GF-D8 (cell line): ENCODE data around the gene ZNF735.
"Not testable (repeated sequence)": the region's sequence is repeated elsewhere in the genome, so short reads cannot be mapped to it uniquely, and the experiment has no call there.

Experiments
- DNase-seq: peaks from one replicate; lab custom pipeline; 2025; lab: John Stamatoyannopoulos, UW

ZNF735 gene

DNA sequence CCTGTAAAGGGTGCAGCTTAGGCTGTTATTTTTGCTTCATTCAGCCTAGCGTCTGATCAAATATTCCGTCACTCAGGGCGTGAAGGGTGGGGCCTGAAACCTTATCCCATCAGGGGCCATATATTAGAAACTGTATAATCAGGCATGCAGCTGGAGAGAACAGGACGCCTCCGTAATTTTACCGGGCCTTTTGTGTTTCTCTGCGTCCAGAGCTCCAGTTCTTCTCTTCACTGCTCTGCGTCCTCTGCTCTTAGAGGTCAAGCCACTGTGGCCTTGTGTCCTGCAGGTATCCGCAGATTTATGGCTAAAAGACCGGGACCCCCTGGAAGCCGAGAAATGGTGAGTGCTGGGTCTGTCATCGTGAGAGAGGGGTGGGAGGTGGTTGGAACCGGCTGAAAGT, at the start of gene ZNF735:
Gene ZNF735, plus strand, starts transcription at position 301 of the 400 bp plus-strand sequence. Its CDS starts 0 bp downstream, at position 301.
- no peak for DNase-seq

DNA sequence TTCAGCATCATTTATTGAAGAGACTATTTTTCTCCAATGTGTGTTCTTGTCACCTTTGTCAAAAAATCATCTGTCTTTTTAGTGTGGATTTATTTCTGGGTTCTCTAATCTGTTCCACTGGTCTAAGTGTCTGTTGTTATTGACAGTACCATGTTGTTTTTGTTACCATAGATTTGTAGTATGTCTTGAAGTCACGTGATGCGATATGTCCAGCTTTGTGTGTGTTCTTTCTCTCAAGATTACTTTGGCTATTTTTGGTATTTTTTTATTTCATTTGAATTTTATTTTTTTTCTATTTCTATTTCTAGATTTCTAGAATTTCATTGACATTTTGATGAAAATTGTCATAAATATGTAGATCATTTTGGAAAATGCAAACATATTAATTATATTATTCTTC, 36.0 kb upstream of the ZNF735 start:
- DNase-seq, result not testable (repeated sequence)

DNA sequence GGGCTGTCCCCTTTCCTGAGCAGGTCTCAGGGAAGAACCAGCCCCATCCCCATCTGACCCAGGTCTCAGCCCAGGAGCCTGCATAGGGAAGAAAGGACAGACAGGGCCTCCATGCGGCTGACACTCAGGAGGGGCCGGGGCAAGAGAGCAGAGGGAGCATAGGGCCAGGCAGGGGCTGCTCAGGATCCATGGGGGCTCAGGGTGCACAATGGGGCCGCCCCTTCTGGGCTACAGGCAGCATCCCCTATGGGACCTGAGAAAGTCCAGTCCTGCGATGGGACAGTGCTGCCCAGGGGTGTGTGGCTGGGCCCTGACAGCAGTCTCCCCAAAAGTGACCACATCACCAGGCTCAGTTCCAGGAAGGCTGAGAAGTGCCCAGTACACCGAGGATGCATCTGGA, 32.7 kb upstream of the ZNF735 start:
- DNase-seq, result no peak

DNA sequence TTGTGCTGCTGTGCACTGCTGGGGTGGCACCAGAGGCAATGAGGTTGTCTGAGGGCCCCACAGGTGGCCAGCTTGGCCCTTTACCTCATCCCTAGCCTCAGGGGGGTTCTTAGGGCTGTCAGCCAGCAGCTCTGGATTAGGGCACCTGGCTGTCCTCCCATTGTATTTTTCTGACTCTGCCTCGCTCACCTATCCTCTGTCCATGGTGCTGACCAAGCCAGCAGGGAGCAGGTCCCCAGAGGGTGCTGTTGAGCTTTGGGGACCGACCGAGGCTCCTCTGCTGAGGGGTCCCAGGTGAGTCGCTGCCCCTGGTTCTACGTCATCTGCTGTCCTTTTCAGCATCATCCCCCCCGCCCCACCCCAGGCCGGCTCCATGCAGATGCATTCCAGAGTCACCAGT, 32.1 kb upstream of the ZNF735 start:
- DNase-seq, result no peak

DNA sequence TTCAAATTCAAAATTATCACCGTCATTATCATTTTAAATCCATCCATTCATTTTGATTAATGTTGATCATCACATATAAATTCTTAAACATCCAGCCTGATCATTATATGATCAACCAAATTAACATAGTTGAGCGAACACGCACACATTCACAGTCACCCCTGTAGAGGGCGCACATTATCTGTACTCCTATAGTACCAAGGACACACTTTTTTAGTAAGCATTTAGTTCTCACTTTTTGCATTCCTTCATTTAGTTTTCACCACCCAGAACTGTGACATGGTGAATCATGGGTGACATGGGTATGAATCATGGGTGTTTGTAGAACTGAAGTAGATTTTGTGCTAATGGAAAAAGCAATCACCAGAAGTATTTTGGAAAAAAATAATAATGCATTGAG, 26.0 kb upstream of the ZNF735 start:
- DNase-seq, result no peak

DNA sequence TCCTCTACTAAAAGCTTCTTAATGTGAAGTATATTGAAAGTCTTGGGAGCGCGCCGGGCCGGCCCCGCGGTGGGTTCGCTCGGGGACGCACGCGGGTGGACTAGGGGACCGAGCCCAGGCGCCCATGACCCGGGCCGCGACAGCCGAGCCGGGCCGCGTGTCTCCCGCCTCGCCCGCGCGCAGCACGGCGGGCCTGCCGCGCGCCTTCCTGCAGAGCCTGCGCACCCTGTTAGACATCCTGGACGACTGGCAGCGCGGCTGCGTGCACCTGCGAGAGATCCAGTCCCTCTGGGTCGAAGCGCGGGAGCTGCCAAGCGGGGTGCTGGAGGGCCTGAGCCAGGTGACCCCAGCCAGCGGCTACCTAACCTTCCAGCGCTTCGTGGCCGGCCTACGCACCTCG, 25.4 kb upstream of the ZNF735 start:
- DNase-seq, result no peak

DNA sequence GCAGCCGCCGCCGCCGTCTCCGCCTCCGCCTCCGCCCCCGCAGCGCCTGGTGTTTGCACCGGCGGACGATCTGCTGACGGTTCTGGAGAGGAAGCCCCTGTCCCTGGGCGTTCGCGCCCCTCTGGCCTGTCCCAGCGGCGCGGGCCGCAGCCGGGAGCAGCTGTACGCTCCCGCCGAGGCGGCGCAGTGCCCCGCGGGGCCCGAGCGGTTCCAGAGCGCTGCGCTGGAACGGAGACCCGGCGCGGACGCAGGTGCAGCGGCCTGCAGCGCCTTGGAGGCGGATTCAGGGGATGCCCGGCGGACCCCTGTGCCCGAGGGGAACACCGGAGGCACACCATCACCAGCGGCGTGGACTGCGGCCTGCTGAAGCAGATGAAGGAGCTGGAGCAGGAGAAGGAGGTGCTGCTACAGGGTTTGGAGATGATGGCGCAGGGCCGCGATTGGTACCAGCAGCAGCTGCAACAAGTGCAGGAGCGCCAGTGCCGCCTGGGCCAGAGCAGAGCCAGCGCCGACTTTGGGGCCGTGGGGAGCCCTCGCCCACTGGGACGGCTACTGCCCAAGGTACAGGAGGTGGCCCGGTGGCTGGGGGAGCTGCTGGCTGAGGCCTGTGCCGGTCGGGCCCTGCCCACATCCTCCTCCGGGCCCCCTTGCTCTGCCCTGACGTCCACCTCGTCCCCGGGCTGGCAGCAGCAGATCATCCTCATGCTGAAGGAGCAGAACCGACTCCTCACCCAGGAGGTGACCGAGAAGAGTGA, 24.8 kb upstream of the ZNF735 start:
- DNase-seq, result no peak

DNA sequence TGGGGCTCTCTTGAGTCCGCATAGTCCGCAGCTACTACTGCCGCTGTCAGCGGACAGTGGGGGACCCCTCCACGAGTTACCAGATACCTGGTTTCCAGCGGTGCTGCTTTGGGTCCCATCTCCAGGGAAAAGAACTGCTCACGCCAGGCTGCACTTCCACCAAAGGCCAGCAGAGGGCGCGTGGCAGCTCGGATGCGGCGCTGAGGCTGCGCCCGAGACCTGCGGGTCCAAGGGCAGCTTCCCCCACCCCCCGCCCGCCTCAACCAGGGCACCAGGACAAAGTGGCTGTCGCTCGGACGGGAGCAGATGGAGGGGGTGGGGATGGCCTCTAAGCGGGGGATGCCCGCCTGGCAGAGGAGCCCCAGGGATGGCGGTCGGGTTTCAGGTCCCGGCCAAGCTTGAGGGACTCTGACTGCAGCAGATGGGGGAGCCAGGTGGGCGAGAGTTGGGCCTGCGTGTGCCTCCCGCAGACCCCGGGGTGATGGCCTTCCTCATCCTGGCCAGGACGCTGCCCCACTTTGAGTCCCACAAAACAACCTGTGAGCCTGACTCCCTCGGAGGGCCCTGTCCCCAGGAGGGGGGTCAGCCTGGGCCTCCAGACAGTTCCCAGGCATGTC, 23.8 kb upstream of the ZNF735 start:
- DNase-seq, result no peak

DNA sequence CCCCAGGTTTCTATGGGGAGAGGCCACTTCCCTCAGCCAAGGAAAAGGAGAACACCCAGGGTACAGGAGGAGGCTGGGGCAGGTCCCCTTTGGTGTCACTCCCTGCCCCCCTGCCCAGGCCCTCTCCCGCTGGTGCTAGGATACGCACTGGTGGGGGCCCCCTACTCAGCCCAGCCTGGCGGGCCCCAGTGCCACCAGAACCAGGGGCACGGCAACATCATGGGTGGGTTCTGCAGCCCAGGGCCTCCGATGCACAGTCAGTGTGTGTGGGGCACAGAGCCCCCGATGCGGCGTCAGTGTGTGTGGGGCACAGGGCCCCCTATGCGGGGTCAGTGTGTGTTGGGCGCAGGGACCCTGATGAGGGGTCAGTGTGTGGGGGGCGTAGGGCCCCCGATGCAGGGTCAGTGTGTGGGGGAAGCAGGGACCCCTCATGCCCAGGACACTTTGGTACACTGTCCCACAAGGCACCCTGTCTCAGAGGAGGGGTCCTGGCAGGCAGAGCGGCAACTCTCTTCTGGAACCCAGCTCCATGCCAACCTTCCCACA, 23.1 kb upstream of the ZNF735 start:
- no peak for DNase-seq

DNA sequence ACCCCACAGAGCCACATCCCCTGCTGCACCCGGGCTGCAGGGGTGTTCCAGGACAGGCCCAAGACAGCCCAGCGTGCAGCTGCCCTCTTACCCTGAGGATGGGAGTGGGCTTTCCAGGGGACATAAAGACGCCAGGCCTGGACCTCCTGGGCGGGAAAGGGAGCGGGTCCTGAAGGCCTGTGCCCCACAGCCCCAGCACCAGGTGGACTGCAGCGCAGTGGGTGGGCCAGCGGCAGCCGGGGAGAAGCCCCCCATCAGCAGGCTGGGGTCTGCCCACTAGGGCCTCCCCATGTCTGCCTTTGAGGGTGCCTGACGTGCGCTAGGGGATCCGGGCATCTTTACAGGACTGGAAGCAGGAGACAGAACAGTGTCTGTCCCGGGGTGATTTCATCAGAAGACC, 22.6 kb upstream of the ZNF735 start:
- DNase-seq, result no peak

DNA sequence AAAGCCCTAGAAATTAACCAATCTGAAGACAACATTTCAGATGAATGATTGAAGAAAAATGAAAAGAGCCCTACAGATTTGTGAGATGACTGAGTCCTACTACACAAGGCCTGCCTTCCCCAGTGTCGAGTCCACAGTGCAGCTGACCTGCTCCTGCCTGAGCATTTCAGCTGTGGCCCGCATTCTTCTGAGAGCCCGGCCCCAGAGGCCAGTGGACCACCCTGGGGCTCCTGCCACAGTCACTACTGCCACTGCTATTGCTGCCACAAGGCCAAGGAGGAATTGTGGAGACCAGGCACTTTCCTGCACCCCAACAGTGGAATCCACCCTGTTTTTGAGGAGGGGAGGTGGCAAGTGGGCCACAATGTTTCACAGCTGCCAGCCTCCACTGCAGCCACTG, 19.6 kb upstream of the ZNF735 start:
- DNase-seq, result no peak

DNA sequence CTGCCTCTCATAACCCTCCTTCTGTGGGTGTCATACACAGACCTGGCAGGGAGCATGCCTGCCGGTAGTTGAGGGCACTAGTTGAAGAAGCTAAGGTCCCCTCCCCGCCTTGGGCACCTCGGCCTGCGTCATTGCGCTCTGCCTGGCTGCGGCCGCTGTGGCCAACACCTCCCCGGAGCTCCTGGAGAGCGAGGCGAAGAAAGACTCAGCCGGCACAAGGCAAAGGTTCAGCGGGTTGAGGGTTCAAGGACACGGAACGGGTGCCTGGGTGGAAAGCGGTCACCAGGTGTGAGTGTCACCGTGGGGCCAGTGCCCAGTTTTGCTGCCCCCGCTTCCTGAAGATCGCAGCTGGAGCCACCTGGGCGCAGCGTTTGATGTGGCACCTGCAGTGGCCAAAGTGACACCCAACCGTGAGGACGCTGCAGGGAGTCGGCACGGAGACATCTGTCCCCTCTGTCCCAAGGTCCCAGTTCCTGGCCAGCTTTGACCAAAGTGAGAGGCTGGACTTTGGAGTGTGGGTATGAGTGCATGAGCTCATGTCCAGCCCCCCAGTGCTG, 14.8 kb upstream of the ZNF735 start:
- DNase-seq, result no peak

DNA sequence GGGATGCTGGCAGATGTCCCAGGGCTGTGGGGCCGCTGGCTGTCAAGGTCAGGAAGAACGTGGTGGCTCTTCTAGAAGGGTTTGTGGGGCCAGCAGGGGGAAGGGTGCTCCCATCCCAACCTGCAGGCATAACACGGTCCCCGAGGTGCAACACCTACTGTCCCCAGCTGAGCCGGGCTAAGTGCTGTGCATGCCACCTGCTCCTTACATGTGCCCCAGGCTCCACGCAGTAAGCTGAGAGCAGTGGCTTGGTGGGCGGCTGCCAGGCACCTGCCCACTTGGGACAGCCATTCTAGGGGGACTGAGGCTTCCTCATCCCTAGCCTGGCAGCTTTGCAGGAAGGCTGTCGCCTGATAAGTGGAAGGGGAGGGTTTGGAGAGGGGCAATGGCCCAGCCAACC, 14.2 kb upstream of the ZNF735 start:
- no peak for DNase-seq

DNA sequence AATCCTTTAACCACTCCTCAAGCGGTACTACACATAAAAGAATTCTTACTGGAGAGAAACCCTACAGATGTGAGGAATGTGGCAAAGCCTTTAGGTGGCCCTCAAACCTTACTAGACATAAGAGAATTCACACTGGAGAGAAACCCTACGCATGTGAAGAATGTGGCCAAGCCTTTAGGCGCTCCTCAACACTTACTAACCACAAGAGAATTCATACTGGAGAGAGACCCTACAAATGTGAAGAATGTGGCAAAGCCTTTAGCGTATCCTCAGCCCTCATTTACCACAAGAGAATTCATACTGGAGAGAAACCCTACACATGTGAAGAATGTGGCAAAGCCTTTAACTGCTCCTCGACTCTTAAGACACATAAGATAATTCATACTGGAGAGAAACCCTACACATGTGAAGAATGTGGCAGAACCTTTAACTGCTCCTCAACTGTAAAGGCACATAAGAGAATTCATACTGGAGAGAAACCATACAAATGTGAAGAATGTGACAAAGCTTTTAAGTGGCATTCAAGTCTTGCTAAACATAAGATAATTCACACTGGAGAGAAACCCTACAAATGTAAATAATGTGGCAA, 12.8 kb downstream of the ZNF735 start:
- not testable (repeated sequence) for DNase-seq

DNA sequence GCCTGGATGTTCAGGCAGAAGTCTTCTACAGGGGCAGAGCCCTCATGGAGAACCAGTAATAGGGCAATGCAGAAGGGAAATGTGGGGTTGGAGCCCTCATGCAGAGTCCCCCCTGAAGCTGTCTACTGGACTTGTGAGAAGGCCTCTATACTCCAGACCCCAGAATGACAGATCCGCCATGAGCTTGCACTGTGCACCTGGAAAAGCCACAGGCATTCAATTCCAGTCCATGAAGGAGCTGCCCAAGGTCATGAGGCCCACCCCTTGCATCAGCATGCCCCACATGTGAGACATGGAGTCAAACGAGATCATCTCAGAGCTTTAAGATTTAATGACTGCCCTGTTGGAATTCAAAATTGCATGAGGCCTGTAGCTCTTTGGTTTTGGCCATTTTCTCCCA, 16.4 kb downstream of the ZNF735 start:
- DNase-seq, result no peak

DNA sequence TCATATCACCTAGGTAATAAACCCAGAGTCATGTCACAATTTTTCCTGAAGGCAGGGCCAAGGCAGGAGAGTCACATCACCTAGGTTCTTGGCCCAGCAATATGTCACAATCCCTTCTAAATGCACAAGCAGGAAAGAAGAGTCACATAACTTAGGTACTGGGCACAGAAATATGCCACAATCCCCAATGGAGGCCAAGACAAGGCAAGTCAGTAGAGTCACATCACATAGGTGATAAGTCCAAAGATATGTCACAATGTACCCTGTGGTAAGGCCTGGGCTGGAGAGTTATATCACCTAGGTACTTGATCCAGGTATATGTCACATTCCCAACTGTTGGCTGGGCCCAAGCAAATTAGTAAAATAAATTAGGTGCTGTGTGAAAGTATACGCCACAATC, 21.2 kb downstream of the ZNF735 start, which contains the start of gene ZNF679:
Gene ZNF679, plus strand, starts transcription at position 301 of the 400 bp plus-strand sequence. CDS start 20,644 bp downstream, outside the sequence.
- not testable (repeated sequence) for DNase-seq

DNA sequence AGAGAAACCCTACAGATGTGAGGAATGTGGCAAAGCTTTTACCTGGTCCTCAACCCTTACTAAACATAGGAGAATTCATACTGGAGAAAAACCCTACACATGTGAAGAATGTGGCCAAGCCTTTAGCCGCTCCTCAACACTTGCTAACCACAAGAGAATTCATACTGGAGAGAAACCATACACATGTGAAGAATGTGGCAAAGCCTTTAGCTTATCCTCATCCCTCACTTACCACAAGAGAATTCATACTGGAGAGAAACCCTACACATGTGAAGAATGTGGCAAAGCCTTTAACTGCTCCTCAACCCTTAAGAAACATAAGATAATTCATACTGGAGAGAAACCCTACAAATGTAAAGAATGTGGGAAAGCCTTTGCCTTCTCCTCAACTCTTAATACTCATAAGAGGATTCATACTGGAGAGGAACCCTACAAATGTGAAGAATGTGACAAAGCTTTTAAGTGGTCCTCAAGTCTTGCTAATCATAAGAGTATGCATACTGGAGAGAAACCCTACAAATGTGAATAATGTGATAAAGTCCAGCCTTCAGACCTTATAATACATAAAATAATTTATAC, 59.4 kb downstream of the ZNF735 start:
- no peak for DNase-seq
